Esophagus muscularis mucosa (tissue), 4 donors: Measurements from ENCODE around the gene APLF. TPM values are rescaled to one million over a fixed set of nuclear protein-coding genes. Genes with fewer than 3 reads are reported as not detected.
"Not testable (repeated sequence)": the region's sequence is repeated elsewhere in the genome, so short reads cannot be mapped to it uniquely, and the experiment has no call there.

ENCODE experiments used
- DNase-seq: peaks from one replicate; pipeline ENCODE4 v3.0.0-alpha.2; 2017; ENCODE audit errors: extremely low spot score
- H3K27ac ChIP-seq, 4 donors: fragments of 200-600 bp; sonication (generic); replicated peaks in 1 of 4; 1 replicate in 3 of 4; 2 replicates in 1 of 4; pipeline ENCODE4 v1.5.1; 2016 to 2019; ENCODE audit warnings: mild to moderate bottlenecking in 1 of 4
- H3K27me3 ChIP-seq, 4 donors: fragments of 200-600 bp; sonication (generic); one replicate each; pipeline versions ENCODE4 v1.5.1 to v1.6.0; 2016 to 2019
- H3K36me3 ChIP-seq, 4 donors: fragments of 200-600 bp; sonication (generic); one replicate each; pipeline ENCODE4 v1.5.1; 2016 to 2019
- H3K4me1 ChIP-seq, 4 donors: fragments of 200-600 bp; sonication (generic); one replicate each; pipeline ENCODE4 v1.5.1; 2016 to 2019
- H3K4me3 ChIP-seq, 4 donors: fragments of 200-600 bp; sonication (generic); 1 replicate in 2 of 4; 2 replicates in 2 of 4; pipeline ENCODE4 v1.5.1; 2016 to 2019; ENCODE audit warnings: mild to moderate bottlenecking in 4 of 4, moderate library complexity in 1 of 4
- H3K9me3 ChIP-seq, 4 donors: fragments of 200-600 bp; sonication (generic); 1 replicate in 3 of 4; 2 replicates in 1 of 4; pipeline ENCODE4 v1.5.1; 2016 to 2019
- EP300 ChIP-seq: sonication (generic); formaldehyde crosslinking; IDR thresholded peaks from one replicate; pipeline ENCODE4 v1.6.1; 2017; ENCODE audit warnings: antibody characterized with exemption
- POLR2A ChIP-seq: fragments of 450-650 bp; IDR thresholded peaks from one replicate; pipeline ENCODE4 v1.6.1; 2017; ENCODE audit warnings: antibody characterized with exemption, moderate library complexity, mild to moderate bottlenecking, low read depth
- POLR2AphosphoS5 ChIP-seq, 2 donors: sonication (generic); formaldehyde crosslinking; IDR thresholded peaks; one replicate each; pipeline ENCODE4 v1.6.1; 2017; ENCODE audit warnings: antibody characterized with exemption in 2 of 2
- WGBS: methylation state at CpG from one replicate; pipeline ENCODE4 v1.1.5; 2018; 5-methylcytosine and 5-hydroxymethylcytosine counted together
- intact Hi-C: fragments of 100-400 bp; cut with DNase I; formaldehyde crosslinking; loops from one replicate; pipeline ENCODE4 v1.15.1; 2023
- total RNA-seq, 4 donors: library from RNA; depleted of rRNA; stranded (reverse); fragments of >200 nt; gene quantifications; one replicate each; pipeline versions ENCODE4 v1.1.0 to v1.2.1, GENCODE V29; 2016
- TF ChIP-seq, protein P1 (sequence below), 3 experiments: fragments of 200-600 bp in 2 of 3; fragments of 450-650 bp in 1 of 3; sonication (generic) in 2 of 3; IDR thresholded peaks; one replicate each; pipeline ENCODE4 v1.5.1; 2017 to 2019; ENCODE audit warnings: antibody characterized with exemption in 3 of 3, mild to moderate bottlenecking in 2 of 3, moderate library complexity in 1 of 3

Gene APLF
- total RNA-seq, 4 donors from 2014 or later: 7.6 to 12.1 (median 10.9) TPM

DNA sequence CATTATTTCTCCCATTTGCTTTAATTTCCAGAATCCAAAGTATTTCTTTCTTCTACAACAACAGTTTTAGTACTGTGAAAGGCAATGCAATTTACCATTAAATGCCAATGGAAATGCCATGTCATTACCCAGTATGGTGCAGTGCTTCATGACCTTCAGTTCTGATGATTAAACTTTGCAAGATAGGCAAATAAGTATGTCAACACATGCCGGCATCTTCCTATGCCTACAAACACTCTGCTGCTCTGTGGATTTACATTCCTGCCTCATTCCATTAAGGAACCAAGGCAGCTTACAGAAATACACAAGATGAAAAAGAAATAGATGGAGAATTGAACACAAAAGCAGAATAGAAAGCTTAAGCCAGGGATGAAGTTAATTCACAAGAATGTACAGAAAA, 123.3 kb downstream of the APLF start:
- Histone ChIP-seq H3K36me3 (peaks cover 0 to 6% (median 0%) of the 10 kb centered on the region in 4 donors), H3K4me1 (no peaks in the 10 kb centered on the region), H3K27me3 (no peaks in the 10 kb centered on the region), H3K4me3 (no peak overlapping the region), H3K27ac (no peak overlapping the region), H3K9me3 (no peaks in the 10 kb centered on the region)
- 73% methylated on average over 1 of the region's 1 CpG for WGBS
- TF ChIP-seq POLR2AphosphoS5 (IDR thresholded peaks at IDR 0.05) (no peak), POLR2A (no peak), EP300 (no peak)
- TF ChIP-seq, protein P1, sequence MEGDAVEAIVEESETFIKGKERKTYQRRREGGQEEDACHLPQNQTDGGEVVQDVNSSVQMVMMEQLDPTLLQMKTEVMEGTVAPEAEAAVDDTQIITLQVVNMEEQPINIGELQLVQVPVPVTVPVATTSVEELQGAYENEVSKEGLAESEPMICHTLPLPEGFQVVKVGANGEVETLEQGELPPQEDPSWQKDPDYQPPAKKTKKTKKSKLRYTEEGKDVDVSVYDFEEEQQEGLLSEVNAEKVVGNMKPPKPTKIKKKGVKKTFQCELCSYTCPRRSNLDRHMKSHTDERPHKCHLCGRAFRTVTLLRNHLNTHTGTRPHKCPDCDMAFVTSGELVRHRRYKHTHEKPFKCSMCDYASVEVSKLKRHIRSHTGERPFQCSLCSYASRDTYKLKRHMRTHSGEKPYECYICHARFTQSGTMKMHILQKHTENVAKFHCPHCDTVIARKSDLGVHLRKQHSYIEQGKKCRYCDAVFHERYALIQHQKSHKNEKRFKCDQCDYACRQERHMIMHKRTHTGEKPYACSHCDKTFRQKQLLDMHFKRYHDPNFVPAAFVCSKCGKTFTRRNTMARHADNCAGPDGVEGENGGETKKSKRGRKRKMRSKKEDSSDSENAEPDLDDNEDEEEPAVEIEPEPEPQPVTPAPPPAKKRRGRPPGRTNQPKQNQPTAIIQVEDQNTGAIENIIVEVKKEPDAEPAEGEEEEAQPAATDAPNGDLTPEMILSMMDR (IDR thresholded peaks at IDR 0.05): no peak
- intact Hi-C loops: no loop called here
- no peak for DNase-seq

DNA sequence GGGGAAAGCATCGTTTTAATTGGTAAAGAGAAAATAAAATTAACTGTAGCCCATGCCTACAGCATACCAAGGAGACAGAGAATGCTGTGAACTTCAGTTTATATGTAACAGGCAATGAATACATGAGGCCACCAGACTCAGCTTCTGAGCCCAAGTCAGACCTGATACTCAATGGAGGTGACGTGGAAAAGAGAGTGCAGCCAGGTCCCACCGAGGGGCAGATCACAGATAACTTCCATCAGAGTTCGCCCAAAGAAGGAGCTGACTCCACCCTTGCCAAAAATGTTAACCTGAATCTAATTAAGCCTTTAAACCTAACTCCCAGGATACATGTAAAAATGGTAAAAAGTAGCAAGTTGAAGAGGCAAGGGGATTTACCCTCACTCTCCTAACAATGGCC, 123.8 kb downstream of the APLF start:
- intact Hi-C loops: no loop called here

GRCh38 chr2:68594041-68594440, 126.7 kb downstream of the APLF start:
- TF ChIP-seq POLR2A: no peak
- no peak for TF ChIP-seq EP300
- TF ChIP-seq, protein P1 (IDR thresholded peaks at IDR 0.05): no peak
- TF ChIP-seq POLR2AphosphoS5 (IDR thresholded peaks at IDR 0.05): no peak
- Histone ChIP-seq H3K9me3 (no peaks in the 10 kb centered on the region), H3K36me3 (no peaks in the 10 kb centered on the region), H3K4me3 (no peak overlapping the region), H3K27me3 (no peaks in the 10 kb centered on the region), H3K27ac (no peak overlapping the region), H3K4me1 (no peaks in the 10 kb centered on the region)
- intact Hi-C loops: no loop called here
- WGBS: 80% methylated on average over 1 of the region's 1 CpG
- no peak for DNase-seq

More for the DNA sequence above, 123.8 kb downstream of the APLF start:
- WGBS: 96% methylated on average over 4 of the region's 4 CpGs
- Histone ChIP-seq H3K36me3 (peaks cover 0 to 6% (median 0%) of the 10 kb centered on the region in 4 donors), H3K27ac (no peak overlapping the region), H3K27me3 (no peaks in the 10 kb centered on the region), H3K4me1 (no peaks in the 10 kb centered on the region), H3K9me3 (no peaks in the 10 kb centered on the region), H3K4me3 (no peak overlapping the region)
- TF ChIP-seq, protein P1 (IDR thresholded peaks at IDR 0.05): no peak
- no peak for TF ChIP-seq POLR2A
- TF ChIP-seq POLR2AphosphoS5 (IDR thresholded peaks at IDR 0.05): no peak
- TF ChIP-seq EP300: no peak
- DNase-seq: no peak

DNA sequence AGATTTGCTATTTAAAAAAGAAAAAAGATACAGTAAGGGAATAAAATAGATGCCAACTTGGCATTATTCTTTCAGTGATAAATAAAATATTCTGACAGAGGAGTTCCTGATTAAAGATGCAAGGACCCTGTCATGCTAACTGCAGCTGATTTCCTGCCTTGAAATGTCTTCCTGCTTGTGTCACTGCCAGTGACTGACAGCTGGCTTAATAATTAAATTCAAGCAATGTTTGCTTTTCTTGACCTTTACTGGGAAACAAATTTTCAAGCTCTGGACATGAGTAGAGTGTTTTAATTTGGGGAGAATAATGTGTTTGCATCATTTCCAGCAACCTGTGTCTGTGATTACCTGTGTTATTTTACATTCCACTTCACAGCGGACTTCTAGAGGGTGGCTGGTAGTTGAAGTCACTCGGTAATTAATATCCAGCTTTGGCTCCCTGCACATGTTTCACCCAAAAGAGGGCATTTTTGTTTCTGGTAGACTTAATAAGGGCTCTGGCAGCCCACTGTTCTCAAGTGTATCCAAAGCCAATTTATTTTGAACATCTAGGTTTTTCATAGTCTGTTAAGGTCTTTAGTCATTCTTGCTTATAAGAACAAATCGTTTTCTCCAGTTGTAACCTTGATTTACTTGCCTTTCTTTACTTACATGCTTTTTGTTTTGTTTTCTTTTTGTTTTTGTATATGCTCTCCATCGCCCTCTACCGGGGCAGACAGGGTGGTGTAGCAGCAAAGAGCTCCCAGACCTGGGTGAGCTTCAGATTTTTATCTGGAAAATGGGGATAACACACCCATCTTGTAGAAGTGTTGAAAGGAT, 127.5 kb downstream of the APLF start:
- Histone ChIP-seq H3K27ac (no peak overlapping the region), H3K4me3 (no peak overlapping the region), H3K4me1 (no peaks in the 10 kb centered on the region), H3K9me3 (peaks cover 0 to 3% (median 0%) of the 10 kb centered on the region in 4 donors), H3K36me3 (no peaks in the 10 kb centered on the region), H3K27me3 (no peaks in the 10 kb centered on the region)
- no peak for DNase-seq
- WGBS: 43% methylated on average over 5 of the region's 5 CpGs
- TF ChIP-seq POLR2AphosphoS5 (IDR thresholded peaks at IDR 0.05): no peak
- TF ChIP-seq, protein P1 (IDR thresholded peaks at IDR 0.05): peak; percentile 40 to 67 (median 41)
- intact Hi-C loops: no loop called here

GRCh38 chr2:68595493-68595785, 128.1 kb downstream of the APLF start:
- H3K36me3 ChIP-seq, H3K9me3 ChIP-seq, H3K27me3 ChIP-seq, H3K4me3 ChIP-seq, intact Hi-C loops, H3K4me1 ChIP-seq, H3K27ac ChIP-seq, DNase-seq: not testable (repeated sequence)
- 79% methylated on average over 2 of the region's 2 CpGs for WGBS

DNA sequence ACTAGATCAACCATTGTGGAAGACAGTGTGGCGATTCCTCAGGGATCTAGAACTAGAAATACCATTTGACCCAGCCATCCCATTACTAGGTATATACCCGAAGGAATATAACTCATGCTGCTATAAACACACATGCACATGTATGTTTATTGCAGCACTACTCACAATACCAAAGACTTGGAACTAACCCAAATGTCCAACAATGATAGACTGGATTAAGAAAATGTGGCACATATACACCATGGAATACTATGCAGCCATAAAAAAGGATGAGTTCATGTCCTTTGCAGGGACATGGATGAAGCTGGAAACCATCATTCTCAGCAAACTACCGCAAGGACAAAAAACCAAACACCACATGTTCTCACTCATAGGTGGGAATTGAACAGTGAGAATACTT, 133.1 kb downstream of the APLF start:
- peaks cover 0 to 31% (median 16%) of the 10 kb centered on the region in 4 donors for H3K9me3 ChIP-seq
- WGBS: 93% methylated on average over 3 of the region's 3 CpGs
- DNase-seq, H3K4me1 ChIP-seq, intact Hi-C loops, H3K27me3 ChIP-seq, H3K36me3 ChIP-seq, H3K27ac ChIP-seq, H3K4me3 ChIP-seq: not testable (repeated sequence)
